ENCODE measurements around the gene ARPP19.
"Not testable (repeated sequence)": the region's sequence is repeated elsewhere in the genome, so short reads cannot be mapped to it uniquely, and the experiment has no call there.

The ARPP19 gene

GRCh38 chr15:52584414-52584813 lies 15.6 kb upstream of the ARPP19 start:
- no peak for DNase-seq (ENCODE audit: low spot score)
- H3K4ac ChIP-seq (ENCODE audit: low read length) = no peak overlapping the region
- no peak overlapping the region for H2BK120ac ChIP-seq (ENCODE audit: low read depth, low read length)
- H4K91ac ChIP-seq (ENCODE audit: low read depth, low read length, poor library complexity) = no peak overlapping the region
- no peak overlapping the region for H2AK5ac ChIP-seq (ENCODE audit: low read depth, low read length)
- no peak overlapping the region for H4K8ac ChIP-seq (ENCODE audit: low read depth, low read length)
- H3K36me3 ChIP-seq (replicated peaks in 1 of 2; ENCODE audit: control insufficient read depth in 2 of 2, insufficient read depth in 2 of 2, low read length in 2 of 2) = peaks cover 0 to 16% of the 10 kb centered on the region in 2 donors
- no peak overlapping the region for H3K4me3 ChIP-seq (ENCODE audit: low read length in 2 of 2)
- H3K79me1 ChIP-seq (ENCODE audit: low read depth, low read length) = no peaks in the 10 kb centered on the region
- H3K27ac ChIP-seq (replicated peaks; ENCODE audit: low read length) = no peak overlapping the region
- no peak overlapping the region for H2BK5ac ChIP-seq (ENCODE audit: low read length)
- H3K18ac ChIP-seq (ENCODE audit: low read length) = no peak overlapping the region
- H3K9ac ChIP-seq (ENCODE audit: low read depth, low read length, poor library complexity) = no peak overlapping the region
- no peak overlapping the region for H2AFZ ChIP-seq (ENCODE audit: low read length)
- H3K27me3 ChIP-seq (ENCODE audit: control insufficient read depth in 3 of 3, insufficient read depth in 3 of 3, low read depth in 1 of 3, low read length in 3 of 3) = no peaks in the 10 kb centered on the region
- peaks cover 2 to 9% of the 10 kb centered on the region in 2 donors for H3K4me1 ChIP-seq (ENCODE audit: control insufficient read depth in 2 of 2, insufficient read depth in 1 of 2, low read depth in 1 of 2, low read length in 2 of 2)
- H2BK12ac ChIP-seq (ENCODE audit: low read length) = no peak overlapping the region
- no peak overlapping the region for H3K14ac ChIP-seq (ENCODE audit: low read length)
- no peak overlapping the region for H3K4me2 ChIP-seq (ENCODE audit: insufficient read depth, low read length, poor library complexity, severe bottlenecking)
- WGBS, 2 donors (ENCODE audit: extremely low coverage in 2 of 2, insufficient read length in 2 of 2, insufficient replicate concordance in 1 of 2) = no CpG with 5 or more reads among the region's 7 CpGs
- H3K23ac ChIP-seq (ENCODE audit: low read depth, low read length, poor library complexity) = no peak overlapping the region
- no peaks in the 10 kb centered on the region for H3K9me3 ChIP-seq (replicated peaks in 1 of 2; ENCODE audit: control insufficient read depth in 2 of 2, insufficient read depth in 1 of 2, low read depth in 1 of 2, low read length in 2 of 2)
- no peak overlapping the region for H2BK15ac ChIP-seq (ENCODE audit: low read length)

GRCh38 chr15:52579852-52580251 lies 11.0 kb upstream of the ARPP19 start:
- no peaks in the 10 kb centered on the region for H3K79me1 ChIP-seq (ENCODE audit: low read depth, low read length)
- H2BK15ac ChIP-seq (ENCODE audit: low read length) = no peak overlapping the region
- no peak overlapping the region for H3K9ac ChIP-seq (ENCODE audit: low read depth, low read length, poor library complexity)
- H3K27me3 ChIP-seq (ENCODE audit: control insufficient read depth in 3 of 3, insufficient read depth in 3 of 3, low read depth in 1 of 3, low read length in 3 of 3) = no peaks in the 10 kb centered on the region
- H2BK12ac ChIP-seq (ENCODE audit: low read length) = no peak overlapping the region
- H2AFZ ChIP-seq (ENCODE audit: low read length) = no peak overlapping the region
- no peak overlapping the region for H4K8ac ChIP-seq (ENCODE audit: low read depth, low read length)
- H2BK5ac ChIP-seq (ENCODE audit: low read length) = no peak overlapping the region
- H3K14ac ChIP-seq (ENCODE audit: low read length) = no peak overlapping the region
- peaks cover 0 to 10% of the 10 kb centered on the region in 2 donors for H3K36me3 ChIP-seq (replicated peaks in 1 of 2; ENCODE audit: control insufficient read depth in 2 of 2, insufficient read depth in 2 of 2, low read length in 2 of 2)
- peaks cover 0 to 4% of the 10 kb centered on the region in 2 donors for H3K9me3 ChIP-seq (replicated peaks in 1 of 2; ENCODE audit: control insufficient read depth in 2 of 2, insufficient read depth in 1 of 2, low read depth in 1 of 2, low read length in 2 of 2)
- no CpG with 5 or more reads among the region's 8 CpGs for WGBS, 2 donors (ENCODE audit: extremely low coverage in 2 of 2, insufficient read length in 2 of 2, insufficient replicate concordance in 1 of 2)
- DNase-seq (ENCODE audit: low spot score) = no peak
- H2AK5ac ChIP-seq (ENCODE audit: low read depth, low read length) = no peak overlapping the region
- H2BK120ac ChIP-seq (ENCODE audit: low read depth, low read length) = no peak overlapping the region
- no peak overlapping the region for H3K23ac ChIP-seq (ENCODE audit: low read depth, low read length, poor library complexity)
- no peak overlapping the region for H3K27ac ChIP-seq (replicated peaks; ENCODE audit: low read length)
- no peak overlapping the region for H4K91ac ChIP-seq (ENCODE audit: low read depth, low read length, poor library complexity)
- H3K18ac ChIP-seq (ENCODE audit: low read length) = no peak overlapping the region
- H3K4me3 ChIP-seq (ENCODE audit: low read length in 2 of 2) = no peak overlapping the region
- no peak overlapping the region for H3K4me2 ChIP-seq (ENCODE audit: insufficient read depth, low read length, poor library complexity, severe bottlenecking)
- H3K4ac ChIP-seq (ENCODE audit: low read length) = no peak overlapping the region
- H3K4me1 ChIP-seq (ENCODE audit: control insufficient read depth in 2 of 2, insufficient read depth in 1 of 2, low read depth in 1 of 2, low read length in 2 of 2) = peaks cover 0 to 11% of the 10 kb centered on the region in 2 donors

- H3K23ac ChIP-seq (ENCODE audit: low read depth, low read length, poor library complexity) = no peak overlapping the region
- H3K9me3 ChIP-seq (replicated peaks in 1 of 2; ENCODE audit: control insufficient read depth in 2 of 2, insufficient read depth in 1 of 2, low read depth in 1 of 2, low read length in 2 of 2) = peaks cover 0 to 4% of the 10 kb centered on the region in 2 donors
- H3K4ac ChIP-seq (ENCODE audit: low read length) = no peak overlapping the region
- no peak overlapping the region for H2BK15ac ChIP-seq (ENCODE audit: low read length)
- no peak overlapping the region for H2BK12ac ChIP-seq (ENCODE audit: low read length)
- H2BK5ac ChIP-seq (ENCODE audit: low read length) = no peak overlapping the region
- no peak overlapping the region for H4K91ac ChIP-seq (ENCODE audit: low read depth, low read length, poor library complexity)
- H3K79me1 ChIP-seq (ENCODE audit: low read depth, low read length) = no peaks in the 10 kb centered on the region
- H2BK120ac ChIP-seq (ENCODE audit: low read depth, low read length) = no peak overlapping the region
- WGBS, 2 donors (ENCODE audit: extremely low coverage in 2 of 2, insufficient read length in 2 of 2, insufficient replicate concordance in 1 of 2) = no CpG with 5 or more reads among the region's 2 CpGs
- peaks cover 0 to 11% of the 10 kb centered on the region in 2 donors for H3K4me1 ChIP-seq (ENCODE audit: control insufficient read depth in 2 of 2, insufficient read depth in 1 of 2, low read depth in 1 of 2, low read length in 2 of 2)
- no peak overlapping the region for H3K27ac ChIP-seq (replicated peaks; ENCODE audit: low read length)
- no peak overlapping the region for H3K4me2 ChIP-seq (ENCODE audit: insufficient read depth, low read length, poor library complexity, severe bottlenecking)
- peaks cover 0 to 2% of the 10 kb centered on the region in 2 donors for H3K36me3 ChIP-seq (replicated peaks in 1 of 2; ENCODE audit: control insufficient read depth in 2 of 2, insufficient read depth in 2 of 2, low read length in 2 of 2)
- no peak overlapping the region for H3K9ac ChIP-seq (ENCODE audit: low read depth, low read length, poor library complexity)
- H3K14ac ChIP-seq (ENCODE audit: low read length) = no peak overlapping the region
- no peak overlapping the region for H3K4me3 ChIP-seq (ENCODE audit: low read length in 2 of 2)
- no peak overlapping the region for H2AK5ac ChIP-seq (ENCODE audit: low read depth, low read length)
- DNase-seq (ENCODE audit: low spot score) = no peak
- no peaks in the 10 kb centered on the region for H3K27me3 ChIP-seq (ENCODE audit: control insufficient read depth in 3 of 3, insufficient read depth in 3 of 3, low read depth in 1 of 3, low read length in 3 of 3)
- H4K8ac ChIP-seq (ENCODE audit: low read depth, low read length) = no peak overlapping the region
- no peak overlapping the region for H3K18ac ChIP-seq (ENCODE audit: low read length)
- no peak overlapping the region for H2AFZ ChIP-seq (ENCODE audit: low read length)
These were observed 7.9 kb upstream of the ARPP19 start for GRCh38 chr15:52576692-52577091.

- H4K8ac ChIP-seq (ENCODE audit: low read depth, low read length); H2BK12ac ChIP-seq (ENCODE audit: low read length): not testable (repeated sequence)
- no CpG with 5 or more reads among the region's 7 CpGs for WGBS, 2 donors (ENCODE audit: extremely low coverage in 2 of 2, insufficient read length in 2 of 2, insufficient replicate concordance in 1 of 2)
These were observed 6.7 kb upstream of the ARPP19 start for GRCh38 chr15:52575573-52575972.

More at GRCh38 chr15:52575573-52575972, 6.7 kb upstream of the ARPP19 start:
- not testable (repeated sequence) for H3K79me1 ChIP-seq (ENCODE audit: low read depth, low read length); H2AK5ac ChIP-seq (ENCODE audit: low read depth, low read length); H2BK120ac ChIP-seq (ENCODE audit: low read depth, low read length); H2BK5ac ChIP-seq (ENCODE audit: low read length); H2BK15ac ChIP-seq (ENCODE audit: low read length); H3K23ac ChIP-seq (ENCODE audit: low read depth, low read length, poor library complexity); DNase-seq (ENCODE audit: low spot score); H3K4me3 ChIP-seq (ENCODE audit: low read length in 2 of 2); H4K91ac ChIP-seq (ENCODE audit: low read depth, low read length, poor library complexity); H3K27me3 ChIP-seq (ENCODE audit: control insufficient read depth in 3 of 3, insufficient read depth in 3 of 3, low read depth in 1 of 3, low read length in 3 of 3); H3K14ac ChIP-seq (ENCODE audit: low read length); H3K36me3 ChIP-seq (replicated peaks in 1 of 2; ENCODE audit: control insufficient read depth in 2 of 2, insufficient read depth in 2 of 2, low read length in 2 of 2); H3K9me3 ChIP-seq (replicated peaks in 1 of 2; ENCODE audit: control insufficient read depth in 2 of 2, insufficient read depth in 1 of 2, low read depth in 1 of 2, low read length in 2 of 2); H3K27ac ChIP-seq (replicated peaks; ENCODE audit: low read length); H3K18ac ChIP-seq (ENCODE audit: low read length); H3K4me2 ChIP-seq (ENCODE audit: insufficient read depth, low read length, poor library complexity, severe bottlenecking); H2AFZ ChIP-seq (ENCODE audit: low read length); H3K4ac ChIP-seq (ENCODE audit: low read length); H3K9ac ChIP-seq (ENCODE audit: low read depth, low read length, poor library complexity)
- H3K4me1 ChIP-seq (ENCODE audit: control insufficient read depth in 2 of 2, insufficient read depth in 1 of 2, low read depth in 1 of 2, low read length in 2 of 2) = peaks cover 0 to 11% of the 10 kb centered on the region in 2 donors
